ENCODE measurements around the gene CLIC5.

The CLIC5 gene

GRCh38 chr6:45881705-45882467 lies 133.8 kb downstream of the CLIC5 start:
- no peak for DNase-seq

DNA sequence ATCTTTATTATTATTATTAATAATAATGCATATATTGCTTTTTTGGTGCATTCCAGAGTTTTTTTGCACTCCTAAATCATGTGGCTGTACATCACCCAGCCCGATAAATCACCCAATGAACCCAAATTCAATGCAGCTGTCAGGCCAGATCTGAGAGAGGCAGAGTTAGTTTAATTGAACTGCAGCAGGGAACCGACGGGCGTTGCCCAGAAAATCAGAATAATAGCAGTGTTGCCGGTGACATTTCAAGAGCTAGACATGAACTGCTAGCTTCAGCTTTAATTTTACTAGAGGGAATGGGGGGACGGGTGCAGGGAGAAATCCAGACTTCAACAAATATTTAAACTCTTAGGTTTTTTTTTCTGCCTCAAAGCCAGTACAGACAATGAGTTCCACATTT lies 135.0 kb downstream of the CLIC5 start:
- no peak for DNase-seq

DNA sequence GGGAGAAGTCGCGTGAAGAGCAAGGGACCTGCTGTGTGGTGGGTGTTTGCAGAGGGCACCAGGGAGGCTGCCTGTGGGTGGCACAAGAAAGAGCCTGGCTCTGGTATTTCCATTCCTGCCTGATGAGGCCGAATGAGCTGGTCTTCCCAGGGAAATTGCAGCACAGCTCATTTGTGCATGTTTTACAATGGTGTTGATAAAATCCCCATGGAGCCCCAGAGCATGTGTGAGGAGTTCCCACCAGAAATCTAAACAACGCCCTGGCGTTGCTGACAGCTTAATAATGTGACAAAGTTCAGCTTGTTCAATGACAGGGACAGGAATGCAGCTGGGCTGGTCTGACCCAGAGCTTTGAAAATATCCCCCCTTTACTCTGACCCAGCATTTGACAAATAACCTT lies 135.5 kb downstream of the CLIC5 start:
- DNase-seq = no peak

GRCh38 chr6:45877970-45878590 lies 137.6 kb downstream of the CLIC5 start:
- no peak for DNase-seq

- no peak for DNase-seq
These were observed 142.8 kb downstream of the CLIC5 start for GRCh38 chr6:45872827-45873365.

DNA sequence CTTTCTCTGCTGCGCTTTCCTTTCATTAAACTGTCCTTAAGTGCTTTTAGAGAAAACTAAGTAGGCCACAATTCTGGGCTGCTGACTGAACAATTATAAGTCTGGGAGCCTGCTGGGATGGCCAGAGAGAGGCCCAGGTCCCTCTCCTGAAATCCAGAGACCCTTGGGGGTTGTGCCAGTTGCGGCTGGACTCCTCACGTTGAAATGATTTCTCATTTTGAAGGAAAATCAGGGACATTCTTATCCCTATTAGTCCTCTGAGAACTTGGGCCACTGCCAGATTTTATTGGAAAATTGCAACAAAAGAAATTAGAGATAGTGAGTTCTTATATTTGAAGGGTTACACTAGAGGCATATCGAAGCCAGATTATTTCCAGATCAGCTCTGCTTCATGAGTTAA lies 145.1 kb downstream of the CLIC5 start:
- DNase-seq = no peak

- no peak for DNase-seq
These were observed 151.0 kb downstream of the CLIC5 start for GRCh38 chr6:45864651-45865050.

DNA sequence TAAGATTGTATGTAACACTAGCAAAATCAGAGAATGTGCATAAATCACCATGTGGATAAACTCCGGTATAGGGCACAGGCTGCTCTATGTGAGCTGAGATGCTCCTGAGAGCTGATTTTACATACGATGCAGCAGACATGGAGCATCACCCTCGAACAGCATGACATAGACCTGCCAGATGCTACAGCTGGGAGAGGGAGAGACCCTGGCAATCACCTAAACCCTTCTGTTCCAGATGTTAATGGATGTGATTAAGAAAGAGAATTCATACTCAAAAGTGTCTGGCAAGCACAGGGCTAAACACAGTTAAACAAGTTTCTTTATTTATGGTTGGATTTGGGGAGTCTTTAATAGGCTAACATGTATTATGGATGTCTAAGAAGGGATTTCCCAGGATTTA lies 157.0 kb downstream of the CLIC5 start:
- no peak for DNase-seq

DNA sequence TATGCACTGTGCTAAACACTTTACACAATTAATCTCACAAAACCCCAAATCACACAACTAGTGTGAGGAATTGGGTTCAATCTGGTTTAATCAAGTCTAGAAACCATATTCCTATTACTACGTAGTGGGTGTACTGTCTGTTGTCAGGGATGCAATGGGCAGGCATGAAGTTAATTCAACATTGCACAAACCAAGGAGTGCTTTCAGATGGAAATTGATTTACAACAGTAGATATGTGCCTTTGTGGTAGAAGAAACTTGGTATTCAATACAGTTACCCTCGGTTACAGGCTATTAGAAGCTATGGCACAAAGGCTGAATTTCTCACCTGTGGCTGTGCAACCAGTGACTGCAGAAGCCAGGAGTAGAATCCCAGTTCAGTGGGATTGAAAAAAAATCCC lies 157.8 kb downstream of the CLIC5 start:
- DNase-seq = no peak

GRCh38 chr6:45855642-45856394 lies 159.8 kb downstream of the CLIC5 start:
- DNase-seq = no peak

- no peak for DNase-seq
These were observed 161.4 kb downstream of the CLIC5 start for GRCh38 chr6:45854149-45854742.

DNA sequence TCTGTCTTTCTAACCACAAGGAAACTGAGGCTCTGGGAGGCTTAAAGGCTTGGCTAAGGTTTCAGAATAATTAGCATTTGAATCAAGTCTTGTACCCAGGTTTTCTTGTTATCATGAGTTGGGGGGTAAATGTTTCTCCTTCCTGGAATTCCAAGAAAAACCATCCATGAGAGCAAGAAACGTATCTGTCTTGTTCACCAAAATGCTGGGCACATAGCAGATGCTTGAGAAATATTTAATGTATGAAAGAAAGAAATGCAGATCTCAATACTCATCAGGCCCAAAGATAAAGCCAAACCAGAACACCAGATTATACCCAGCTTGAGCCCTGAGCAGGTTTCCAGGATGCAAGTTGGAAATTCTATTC lies 164.6 kb downstream of the CLIC5 start:
- no peak for DNase-seq

DNA sequence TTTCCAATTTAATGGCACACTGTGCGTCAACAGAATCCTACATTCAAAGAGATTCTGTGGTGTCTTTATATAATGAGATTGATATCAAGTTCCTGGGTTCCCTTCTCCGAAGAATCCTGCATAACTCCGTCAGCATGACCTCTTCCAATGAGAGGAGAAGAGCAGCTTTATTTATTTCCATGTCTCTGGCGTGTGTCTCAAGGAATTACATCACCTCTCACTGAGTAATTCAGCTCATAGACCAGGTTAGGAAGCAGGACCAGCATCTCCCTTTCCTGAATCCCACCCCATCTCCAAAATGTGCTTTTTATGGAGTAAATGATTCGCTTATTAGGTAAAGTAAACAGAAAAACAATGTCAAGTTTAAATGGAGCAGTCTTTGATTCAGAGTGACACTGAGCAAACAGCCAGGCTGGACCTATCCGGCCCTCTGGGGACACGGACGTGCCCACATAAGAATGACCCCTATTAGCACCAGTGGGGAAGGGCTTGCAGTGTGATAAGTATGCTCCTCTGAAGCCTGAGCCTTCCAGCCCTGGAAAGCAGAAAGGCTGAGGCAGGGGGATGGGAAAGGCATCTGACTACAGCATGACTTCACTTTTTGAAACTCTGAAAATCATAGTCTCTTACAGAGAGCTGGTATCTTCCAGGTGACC lies 165.2 kb downstream of the CLIC5 start:
- DNase-seq = no peak

- no peak for DNase-seq
These were observed 170.1 kb downstream of the CLIC5 start for GRCh38 chr6:45845567-45845966.

DNA sequence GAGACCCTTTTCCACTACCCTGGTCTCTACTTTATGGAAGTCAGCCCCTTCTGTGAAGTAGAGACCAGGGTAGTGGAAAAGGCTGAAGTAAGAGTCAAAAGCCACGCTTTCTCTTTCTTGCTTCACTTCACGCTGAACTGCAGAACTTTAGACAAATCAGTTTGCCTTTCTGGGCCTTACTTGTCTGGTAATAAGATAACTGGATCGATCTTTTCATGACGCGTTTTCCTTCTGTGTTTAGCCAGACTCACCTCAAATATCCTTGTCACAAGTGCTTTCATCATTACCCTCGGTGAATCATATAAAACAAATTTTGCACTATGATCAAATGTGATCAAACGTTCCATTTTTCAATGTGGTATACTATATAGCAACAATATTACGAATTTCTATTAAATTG lies 170.7 kb downstream of the CLIC5 start:
- no peak for DNase-seq

DNA sequence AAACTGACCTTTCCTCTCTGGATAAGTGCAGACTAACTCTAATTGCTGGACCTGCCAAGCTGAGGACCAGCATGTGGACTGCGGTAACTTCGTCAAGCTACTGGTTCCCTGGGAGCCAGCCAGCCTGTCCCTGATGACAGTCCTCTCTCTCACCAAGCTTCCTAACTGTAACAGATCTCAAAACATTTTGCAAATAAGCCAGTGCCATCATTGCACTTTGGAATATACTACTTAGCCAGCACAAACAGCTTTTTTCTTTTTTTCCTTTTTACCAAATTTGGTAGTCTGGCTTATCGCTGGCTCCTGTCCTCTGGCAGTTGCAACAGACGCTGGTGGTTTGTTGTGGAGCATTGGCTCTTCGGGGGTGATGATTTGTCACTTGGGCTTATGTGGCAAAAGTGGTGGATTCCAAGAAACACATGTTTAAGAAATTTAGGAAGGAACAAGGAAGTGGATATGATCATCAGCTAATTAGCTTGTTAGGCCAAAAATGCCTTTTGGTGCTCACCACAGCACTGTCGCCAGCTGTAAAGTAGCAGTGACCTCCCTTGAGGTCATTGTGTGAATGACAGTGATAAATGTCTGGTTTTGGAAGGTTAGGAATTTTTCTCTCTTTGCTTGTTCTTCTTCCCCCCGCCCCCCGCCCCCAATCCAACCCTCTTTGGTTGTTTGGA lies 171.7 kb downstream of the CLIC5 start:
- DNase-seq = no peak

- DNase-seq = no peak
These were observed 174.6 kb downstream of the CLIC5 start for GRCh38 chr6:45841062-45841461.

DNA sequence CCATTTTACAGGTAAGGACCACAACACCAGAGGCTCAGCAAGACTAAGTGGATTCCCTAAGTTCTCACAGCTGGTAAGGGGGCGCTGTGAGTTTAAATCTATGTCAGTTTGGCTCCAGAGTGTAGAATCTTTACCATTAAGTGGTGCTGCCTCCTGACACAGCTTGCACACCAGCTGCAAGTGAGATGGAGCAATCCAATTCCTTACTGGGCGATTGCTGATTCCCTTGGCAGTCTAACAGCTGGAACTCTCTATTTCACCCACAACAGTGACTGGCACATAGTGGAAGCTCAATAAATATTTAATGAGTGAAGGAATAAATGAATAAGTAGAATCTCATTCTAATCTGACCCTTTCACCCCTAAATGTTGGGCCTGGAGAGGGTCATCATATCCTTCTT lies 176.7 kb downstream of the CLIC5 start:
- DNase-seq = no peak

GRCh38 chr6:45838451-45838850 lies 177.2 kb downstream of the CLIC5 start:
- no peak for DNase-seq

DNA sequence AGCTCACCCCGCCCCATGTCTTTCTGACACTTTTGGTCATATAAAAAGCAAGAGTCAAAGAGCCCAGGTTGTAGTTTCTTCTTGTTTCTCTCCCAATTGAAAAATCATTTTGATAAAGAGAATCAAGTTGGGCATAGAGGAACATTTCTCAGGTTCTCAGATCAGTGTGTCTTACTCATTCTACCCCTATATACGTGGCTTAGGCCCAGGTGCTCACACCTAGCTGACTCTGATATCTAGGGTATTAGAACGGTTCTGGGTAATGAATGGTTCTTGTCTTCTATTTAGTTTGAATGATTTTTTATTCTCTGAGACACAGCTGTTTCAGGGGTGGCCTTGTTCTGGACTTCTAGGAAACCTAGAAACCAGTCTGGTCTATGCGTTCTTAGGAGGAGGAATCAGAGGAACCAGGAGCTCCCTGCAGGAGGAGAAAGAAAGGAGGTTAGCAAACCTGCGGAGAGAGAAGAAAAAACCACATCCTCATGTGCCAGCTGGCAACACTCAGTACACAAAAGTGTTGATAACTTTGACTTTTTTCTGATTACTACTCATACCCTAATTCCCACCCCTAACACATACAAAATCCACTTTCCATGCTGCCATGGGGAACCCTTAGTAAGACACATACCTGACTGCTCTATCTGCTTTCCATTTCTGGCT lies 178.0 kb downstream of the CLIC5 start:
- no peak for DNase-seq

GRCh38 chr6:45836984-45837383 lies 178.7 kb downstream of the CLIC5 start:
- no peak for DNase-seq

- DNase-seq = no peak
These were observed 179.2 kb downstream of the CLIC5 start for GRCh38 chr6:45836438-45836824.
